KBM-7 (cell line): ENCODE data around the gene ITFG1.
"Not testable (repeated sequence)": the region's sequence is repeated elsewhere in the genome, so short reads cannot be mapped to it uniquely, and the experiment has no call there.

Source experiments
- DNase-seq: peaks from one replicate; pipeline ENCODE4 v3.0.0-alpha.2; 2015
- in situ Hi-C: fragments of 300-500 bp; cut with MboI; formaldehyde crosslinking; loops from 2 replicates; pipeline ENCODE4 v1.14.3; 2020; ENCODE audit warnings: low sequenced_read_pairs, low pct_unique_long_range_greater_than_20kb, mixed read lengths

ITFG1 gene

GRCh38 chr16:47141773-47142485 is 318.9 kb downstream of the ITFG1 start:
- peak; percentile 83 for DNase-seq
- in situ Hi-C loops, result loop anchor here (25.0 kb wide), 1 partner anchor 970 kb away; no protein-coding TSS in a partner anchor

- in situ Hi-C loops, result loop anchor here (25.0 kb wide), 1 partner anchor 972 kb away; no protein-coding TSS in a partner anchor
- DNase-seq, result no peak
These were observed 320.2 kb downstream of the ITFG1 start for GRCh38 chr16:47140686-47141085.

- in situ Hi-C loops, result loop anchor here (25.0 kb wide), 1 partner anchor 973 kb away; no protein-coding TSS in a partner anchor
- no peak for DNase-seq
These were observed 321.2 kb downstream of the ITFG1 start for GRCh38 chr16:47139561-47140185.

GRCh38 chr16:47137925-47138324 is 322.9 kb downstream of the ITFG1 start:
- in situ Hi-C loops, result loop anchor here (25.0 kb wide), 1 partner anchor 974 kb away; no protein-coding TSS in a partner anchor
- not testable (repeated sequence) for DNase-seq

- DNase-seq, result no peak
- in situ Hi-C loops, result loop anchor here (25.0 kb wide), 1 partner anchor 976 kb away; no protein-coding TSS in a partner anchor
These were observed 324.6 kb downstream of the ITFG1 start for GRCh38 chr16:47136099-47136842.

GRCh38 chr16:47134550-47134949 is 326.3 kb downstream of the ITFG1 start:
- in situ Hi-C loops, result loop anchor here (25.0 kb wide), 1 partner anchor 978 kb away; no protein-coding TSS in a partner anchor
- no peak for DNase-seq

- in situ Hi-C loops, result loop anchor here (25.0 kb wide), 1 partner anchor 980 kb away; no protein-coding TSS in a partner anchor
- DNase-seq, result no peak
These were observed 328.6 kb downstream of the ITFG1 start for GRCh38 chr16:47132308-47132707.

GRCh38 chr16:47129755-47130435 is 331.0 kb downstream of the ITFG1 start:
- in situ Hi-C loops, result loop anchor here (25.0 kb wide), 1 partner anchor 982 kb away; no protein-coding TSS in a partner anchor
- DNase-seq, result peak; percentile 30

GRCh38 chr16:47127541-47127940 is 333.3 kb downstream of the ITFG1 start:
- in situ Hi-C loops, result loop anchor here (25.0 kb wide), 1 partner anchor 985 kb away; no protein-coding TSS in a partner anchor

GRCh38 chr16:47125757-47126156 is 335.1 kb downstream of the ITFG1 start:
- DNase-seq, result no peak
- in situ Hi-C loops, result loop anchor here (25.0 kb wide), 1 partner anchor 987 kb away; no protein-coding TSS in a partner anchor

More at GRCh38 chr16:47127541-47127940, 333.3 kb downstream of the ITFG1 start:
- DNase-seq, result no peak

GRCh38 chr16:47113130-47113529 is 347.7 kb downstream of the ITFG1 start:
- DNase-seq, result no peak
- in situ Hi-C loops, result no loop called here

- in situ Hi-C loops, result no loop called here
- DNase-seq, result no peak
These were observed 349.9 kb downstream of the ITFG1 start for GRCh38 chr16:47110939-47111338.

GRCh38 chr16:47109361-47109760 is 351.5 kb downstream of the ITFG1 start:
- no peak for DNase-seq
- in situ Hi-C loops, result no loop called here
